Epithelial cell of esophagus (primary cell): ENCODE data around the gene COX20.

ENCODE experiments used
- DNase-seq: peaks from one replicate; pipeline ENCODE4 v3.0.0; 2010; ENCODE audit warnings: low read depth
- H3K4me3 ChIP-seq: 2 replicates; pipeline ENCODE4 v1.5.1; 2011; ENCODE audit warnings: mild to moderate bottlenecking, low read length, control low read depth
- CTCF ChIP-seq: IDR thresholded peaks from 2 replicates; pipeline ENCODE4 v1.5.1; 2011; ENCODE audit warnings: low read depth, mild to moderate bottlenecking, low read length, control low read depth, inconsistent platforms; ENCODE audit not compliant: insufficient read depth; ENCODE audit errors: missing control alignments

Gene COX20

GRCh38 chr1:244843148-244843978, 7.9 kb downstream of the COX20 start:
- TF ChIP-seq CTCF: no peak
- DNase-seq: no peak

GRCh38 chr1:244844155-244845121, 9.0 kb downstream of the COX20 start:
- H3K4me3 ChIP-seq: no peak overlapping the region
- DNase-seq: no peak
- TF ChIP-seq CTCF: no peak

More at GRCh38 chr1:244843148-244843978, 7.9 kb downstream of the COX20 start:
- H3K4me3 ChIP-seq: no peak overlapping the region

- no peak overlapping the region for H3K4me3 ChIP-seq
- no peak for DNase-seq
- no peak for TF ChIP-seq CTCF
Observed at GRCh38 chr1:244846653-244847052, 11.2 kb downstream of the COX20 start.

GRCh38 chr1:244849189-244849866, 13.9 kb downstream of the COX20 start:
- TF ChIP-seq CTCF: no peak
- DNase-seq: no peak
- H3K4me3 ChIP-seq: no peak overlapping the region

- H3K4me3 ChIP-seq: no peak overlapping the region
- no peak for DNase-seq
- TF ChIP-seq CTCF: no peak
Observed at GRCh38 chr1:244850099-244850852, 14.8 kb downstream of the COX20 start.

GRCh38 chr1:244850896-244851295, 15.4 kb downstream of the COX20 start:
- no peak for DNase-seq
- H3K4me3 ChIP-seq: no peak overlapping the region
- TF ChIP-seq CTCF: no peak
